DND-41 (cell line): ENCODE measurements around the gene CHST14.

ENCODE experiments used
- EZH2 ChIP-seq: IDR thresholded peaks from 3 replicates; pipeline ENCODE4 v1.6.1; 2012; ENCODE audit warnings: borderline replicate concordance, low read depth, mild to moderate bottlenecking, moderate library complexity, low read length, inconsistent platforms; ENCODE audit not compliant: severe bottlenecking
- TF ChIP-seq, protein P1 (sequence below): IDR thresholded peaks from 2 replicates; pipeline ENCODE4 v1.5.1; 2012; ENCODE audit warnings: borderline replicate concordance, low read length, moderate library complexity, mild to moderate bottlenecking; ENCODE audit not compliant: poor library complexity, severe bottlenecking; ENCODE audit errors: extremely low read depth

- TF ChIP-seq EZH2 = no peak
- TF ChIP-seq, protein P1, sequence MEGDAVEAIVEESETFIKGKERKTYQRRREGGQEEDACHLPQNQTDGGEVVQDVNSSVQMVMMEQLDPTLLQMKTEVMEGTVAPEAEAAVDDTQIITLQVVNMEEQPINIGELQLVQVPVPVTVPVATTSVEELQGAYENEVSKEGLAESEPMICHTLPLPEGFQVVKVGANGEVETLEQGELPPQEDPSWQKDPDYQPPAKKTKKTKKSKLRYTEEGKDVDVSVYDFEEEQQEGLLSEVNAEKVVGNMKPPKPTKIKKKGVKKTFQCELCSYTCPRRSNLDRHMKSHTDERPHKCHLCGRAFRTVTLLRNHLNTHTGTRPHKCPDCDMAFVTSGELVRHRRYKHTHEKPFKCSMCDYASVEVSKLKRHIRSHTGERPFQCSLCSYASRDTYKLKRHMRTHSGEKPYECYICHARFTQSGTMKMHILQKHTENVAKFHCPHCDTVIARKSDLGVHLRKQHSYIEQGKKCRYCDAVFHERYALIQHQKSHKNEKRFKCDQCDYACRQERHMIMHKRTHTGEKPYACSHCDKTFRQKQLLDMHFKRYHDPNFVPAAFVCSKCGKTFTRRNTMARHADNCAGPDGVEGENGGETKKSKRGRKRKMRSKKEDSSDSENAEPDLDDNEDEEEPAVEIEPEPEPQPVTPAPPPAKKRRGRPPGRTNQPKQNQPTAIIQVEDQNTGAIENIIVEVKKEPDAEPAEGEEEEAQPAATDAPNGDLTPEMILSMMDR = no peak
Measured at GRCh38 chr15:40430271-40430805, 40.4 kb upstream of the CHST14 start.
